ENCODE results near the gene OR10G6. TPM values are rescaled to one million over a fixed set of nuclear protein-coding genes. Genes with fewer than 3 reads are reported as not detected.

Gene OR10G6
- polyA plus RNA-seq, 1 of the 3 experiments (the other 2 are of a cell fraction): not detected

- no peak for TF ChIP-seq FOSL2 (IDR thresholded peaks at IDR 0.05; ENCODE audit: borderline replicate concordance, low read depth)
- no peak for TF ChIP-seq POLR2AphosphoS5 (IDR thresholded peaks at IDR 0.05; ENCODE audit: low read depth, low read length)
- no peak for TF ChIP-seq RAD21 (IDR thresholded peaks at IDR 0.05; ENCODE audit: low read length)
- no peak for TF ChIP-seq RFX5 (IDR thresholded peaks at IDR 0.05; ENCODE audit: low read length)
- TF ChIP-seq RXRA (IDR thresholded peaks at IDR 0.05; ENCODE audit: borderline replicate concordance, low read depth): no peak
These were observed 49.8 kb downstream of the OR10G6 start (continued) for GRCh38 chr11:123945132-123945531.

Other genes starting within 250 kb of the OR10G6 start
- gene OR6X1, start 240.6 kb downstream of the OR10G6 start, polyA plus RNA-seq (2012; rRNA removed): not detected in 2 replicates
- gene OR6M1, start 188.8 kb downstream of the OR10G6 start, polyA plus RNA-seq (2012; rRNA removed): not detected in 2 replicates
- not detected in 2 replicates for gene TMEM225, start 109.5 kb downstream of the OR10G6 start, polyA plus RNA-seq (2012; rRNA removed)
- not detected in 2 replicates for gene OR8D4, start 93.0 kb downstream of the OR10G6 start, polyA plus RNA-seq (2012; rRNA removed)
- not detected in 2 replicates for gene OR4D5, start 55.5 kb downstream of the OR10G6 start, polyA plus RNA-seq (2012; rRNA removed)
- gene OR6T1, start 51.3 kb downstream of the OR10G6 start, polyA plus RNA-seq (2012; rRNA removed): not detected in 2 replicates
- not detected in 2 replicates for gene OR10S1, start 17.4 kb downstream of the OR10G6 start, polyA plus RNA-seq (2012; rRNA removed)
- not detected in 2 replicates for gene OR10G4, start 17.8 kb upstream of the OR10G6 start, polyA plus RNA-seq (2012; rRNA removed)
- not detected in 2 replicates for gene OR10G9, start 27.9 kb upstream of the OR10G6 start, polyA plus RNA-seq (2012; rRNA removed)
- gene OR10G8, start 31.6 kb upstream of the OR10G6 start, polyA plus RNA-seq (2012; rRNA removed): not detected in 2 replicates
- not detected in 2 replicates for gene OR10G7, start 46.2 kb upstream of the OR10G6 start, polyA plus RNA-seq (2012; rRNA removed)
- 7.6 and 11.7 TPM in 2 replicates for gene VWA5A, start 120.3 kb upstream of the OR10G6 start, polyA plus RNA-seq (2012; rRNA removed)
- gene OR10D3, start 188.2 kb upstream of the OR10G6 start, polyA plus RNA-seq (2012; rRNA removed): not detected in 2 replicates
- not detected in 2 replicates for gene OR8G1, start 245.9 kb upstream of the OR10G6 start, polyA plus RNA-seq (2012; rRNA removed)